ENCODE data around the gene LRRTM2. TPM values are rescaled to one million over a fixed set of nuclear protein-coding genes. Genes with fewer than 3 reads are reported as not detected.

The LRRTM2 gene
- total and polyA plus RNA-seq, 2 donors (not counting 1 experiment from before 2014, with no cell fraction given) = 0.33 to 1.3 TPM

GRCh38 chr5:138898742-138899141 lies 23.6 kb upstream of the LRRTM2 start:
- no peaks in the 10 kb centered on the region for H3K36me3 ChIP-seq (ENCODE audit: control insufficient read depth, insufficient read depth, low read length)
- no peak overlapping the region for H3K9ac ChIP-seq (ENCODE audit: insufficient read depth, low read length)
- H2AFZ ChIP-seq (ENCODE audit: low read length) = no peak overlapping the region
- TF ChIP-seq CTCF (conservative IDR thresholded peaks at IDR 0.05 in 1 of 2, IDR thresholded peaks at IDR 0.05 in 1 of 2; ENCODE audit: low read depth in 1 of 2, low read length in 2 of 2) (no peak), EZH2 (IDR thresholded peaks at IDR 0.05; ENCODE audit: low read length, missing control alignments) (no peak)
- H3K27me3 ChIP-seq (ENCODE audit: control insufficient read depth, insufficient read depth, low read length) = no peaks in the 10 kb centered on the region
- no peaks in the 10 kb centered on the region for H3K4me1 ChIP-seq (ENCODE audit: control insufficient read depth, extremely low read depth, insufficient read depth, low read length)
- no peaks in the 10 kb centered on the region for H4K20me1 ChIP-seq (ENCODE audit: control insufficient read depth, extremely low read depth, insufficient read depth, low read length)
- H3K9me3 ChIP-seq (ENCODE audit: control insufficient read depth, insufficient read depth, low read depth, low read length) = no peaks in the 10 kb centered on the region
- H3K4me2 ChIP-seq (ENCODE audit: extremely low read depth, insufficient read depth, low read length) = no peak overlapping the region
- no peak overlapping the region for H3K4me3 ChIP-seq (replicated peaks in 1 of 4; ENCODE audit: control extremely low read depth in 1 of 4, insufficient read depth in 1 of 4, low read depth in 3 of 4, low read length in 4 of 4)
- no peaks in the 10 kb centered on the region for H3K79me2 ChIP-seq (ENCODE audit: control insufficient read depth, insufficient read depth, low read length)
- DNase-seq (ENCODE audit: low read depth in 2 of 2) = no peak
- no peak overlapping the region for H3K27ac ChIP-seq (ENCODE audit: insufficient read depth, low read length)

GRCh38 chr5:138898299-138898698 lies 23.2 kb upstream of the LRRTM2 start:
- H3K36me3 ChIP-seq (ENCODE audit: control insufficient read depth, insufficient read depth, low read length) = no peaks in the 10 kb centered on the region
- H3K27ac ChIP-seq (ENCODE audit: insufficient read depth, low read length) = no peak overlapping the region
- no peaks in the 10 kb centered on the region for H4K20me1 ChIP-seq (ENCODE audit: control insufficient read depth, extremely low read depth, insufficient read depth, low read length)
- H3K9ac ChIP-seq (ENCODE audit: insufficient read depth, low read length) = no peak overlapping the region
- H3K4me1 ChIP-seq (ENCODE audit: control insufficient read depth, extremely low read depth, insufficient read depth, low read length) = no peaks in the 10 kb centered on the region
- no peaks in the 10 kb centered on the region for H3K27me3 ChIP-seq (ENCODE audit: control insufficient read depth, insufficient read depth, low read length)
- H2AFZ ChIP-seq (ENCODE audit: low read length) = no peak overlapping the region
- H3K9me3 ChIP-seq (ENCODE audit: control insufficient read depth, insufficient read depth, low read depth, low read length) = no peaks in the 10 kb centered on the region
- H3K4me3 ChIP-seq (replicated peaks in 1 of 4; ENCODE audit: control extremely low read depth in 1 of 4, insufficient read depth in 1 of 4, low read depth in 3 of 4, low read length in 4 of 4) = no peak overlapping the region
- no peaks in the 10 kb centered on the region for H3K79me2 ChIP-seq (ENCODE audit: control insufficient read depth, insufficient read depth, low read length)
- no peak overlapping the region for H3K4me2 ChIP-seq (ENCODE audit: extremely low read depth, insufficient read depth, low read length)
- TF ChIP-seq EZH2 (IDR thresholded peaks at IDR 0.05; ENCODE audit: low read length, missing control alignments) = no peak
- no peak for TF ChIP-seq CTCF (conservative IDR thresholded peaks at IDR 0.05 in 1 of 2, IDR thresholded peaks at IDR 0.05 in 1 of 2; ENCODE audit: low read depth in 1 of 2, low read length in 2 of 2)
- DNase-seq (ENCODE audit: low read depth in 2 of 2) = no peak

DNA sequence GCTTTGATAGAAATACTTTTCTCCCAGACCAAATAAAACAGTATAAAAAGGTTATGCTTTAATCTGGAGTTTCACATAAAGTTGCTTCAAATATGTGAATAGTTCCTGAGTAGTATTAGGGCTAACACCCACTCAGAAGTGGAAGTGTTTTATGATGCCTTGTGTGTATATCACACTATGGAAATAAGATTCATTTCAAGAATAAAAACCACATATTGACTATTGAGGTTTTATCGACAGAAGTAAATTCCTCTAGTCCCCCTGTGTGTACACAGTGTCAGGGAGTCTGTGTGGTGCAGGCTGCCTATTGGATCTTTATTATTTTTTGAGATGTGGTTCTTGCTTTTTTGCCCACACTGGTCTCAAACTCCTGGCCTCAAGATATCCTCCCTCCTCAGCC lies 20.8 kb upstream of the LRRTM2 start:
- TF ChIP-seq EZH2 (IDR thresholded peaks at IDR 0.05; ENCODE audit: low read length, missing control alignments) (no peak), CTCF (conservative IDR thresholded peaks at IDR 0.05 in 1 of 2, IDR thresholded peaks at IDR 0.05 in 1 of 2; ENCODE audit: low read depth in 1 of 2, low read length in 2 of 2) (no peak)
- Histone ChIP-seq H3K27ac (ENCODE audit: insufficient read depth, low read length) (no peak overlapping the region), H3K4me2 (ENCODE audit: extremely low read depth, insufficient read depth, low read length) (no peak overlapping the region), H3K4me1 (ENCODE audit: control insufficient read depth, extremely low read depth, insufficient read depth, low read length) (no peaks in the 10 kb centered on the region), H3K9ac (ENCODE audit: insufficient read depth, low read length) (no peak overlapping the region), H3K27me3 (ENCODE audit: control insufficient read depth, insufficient read depth, low read length) (no peaks in the 10 kb centered on the region), H3K36me3 (ENCODE audit: control insufficient read depth, insufficient read depth, low read length) (no peaks in the 10 kb centered on the region), H3K4me3 (replicated peaks in 1 of 4; ENCODE audit: control extremely low read depth in 1 of 4, insufficient read depth in 1 of 4, low read depth in 3 of 4, low read length in 4 of 4) (no peak overlapping the region), H3K9me3 (ENCODE audit: control insufficient read depth, insufficient read depth, low read depth, low read length) (no peaks in the 10 kb centered on the region), H2AFZ (ENCODE audit: low read length) (no peak overlapping the region), H4K20me1 (ENCODE audit: control insufficient read depth, extremely low read depth, insufficient read depth, low read length) (no peaks in the 10 kb centered on the region), H3K79me2 (ENCODE audit: control insufficient read depth, insufficient read depth, low read length) (no peaks in the 10 kb centered on the region)
- DNase-seq (ENCODE audit: low read depth in 2 of 2) = no peak

All from fibroblast of lung (primary cell).